ENCODE measurements around the gene LY6G5C. TPM values are rescaled to one million over a fixed set of nuclear protein-coding genes. Genes with fewer than 3 reads are reported as not detected.

LY6G5C gene
- total RNA-seq, 1 experiment from 2014 or later, result 0.62 TPM

GRCh38 chr6:31725502-31726350, 44.9 kb upstream of the LY6G5C start:
- in situ Hi-C loops (cut with HindIII; ENCODE audit: low pct_unique_long_range_greater_than_20kb, low sequenced_read_pairs) (no loop called here), intact Hi-C loops (cut with micrococcal nuclease; ENCODE audit: unreplicated experiment) (no loop called here)
- no TSS peak for BruUV-seq (replicated peaks)
- Histone ChIP-seq H3K36me3 (ENCODE audit: control insufficient read depth, insufficient read depth, low read length) (peaks cover 4% of the 10 kb centered on the region), H3K9me3 (ENCODE audit: control insufficient read depth, insufficient read depth, low read depth, low read length) (no peaks in the 10 kb centered on the region), H3K4me3 (ENCODE audit: low read depth in 2 of 2, low read length in 2 of 2) (no peak overlapping the region), H3K27me3 (ENCODE audit: control insufficient read depth, insufficient read depth, low read length) (no peaks in the 10 kb centered on the region), H3K27ac (ENCODE audit: low read length) (no peak overlapping the region), H3K4me1 (ENCODE audit: control insufficient read depth, insufficient read depth, low read length) (peaks cover 8% of the 10 kb centered on the region)
- CTCF ChIA-PET, result no interaction called here
- POLR2A ChIA-PET, result interaction anchor here (0.7 kb wide), 1 partner anchor 113 kb away, joined by 3 read pairs; no protein-coding TSS in a partner anchor
- ATAC-seq, result no peak
- DNase-seq (ENCODE audit: low read depth, low spot score), result no peak
- TF ChIP-seq REST (IDR thresholded peaks at IDR 0.05; ENCODE audit: insufficient read depth in 1 of 2, low read depth in 2 of 2, low read length in 1 of 2), result no peak
- no peak for TF ChIP-seq POLR2AphosphoS5 (IDR thresholded peaks at IDR 0.05; ENCODE audit: low read depth, low read length)
- no peak for TF ChIP-seq CTCF (IDR thresholded peaks at IDR 0.05)
- TF ChIP-seq TCF7L2 (IDR thresholded peaks at IDR 0.05; ENCODE audit: low read depth, low read length), result no peak
- TF ChIP-seq SIN3A (IDR thresholded peaks at IDR 0.05; ENCODE audit: borderline replicate concordance, insufficient read depth, low read depth, low read length), result no peak

GRCh38 chr6:31723980-31724691, 43.3 kb upstream of the LY6G5C start:
- Histone ChIP-seq H3K9me3 (ENCODE audit: control insufficient read depth, insufficient read depth, low read depth, low read length) (no peaks in the 10 kb centered on the region), H3K27me3 (ENCODE audit: control insufficient read depth, insufficient read depth, low read length) (no peaks in the 10 kb centered on the region), H3K4me1 (ENCODE audit: control insufficient read depth, insufficient read depth, low read length) (peaks cover 5% of the 10 kb centered on the region; the same call in 1 of the 2 replicates), H3K4me3 (ENCODE audit: low read depth in 2 of 2, low read length in 2 of 2) (no peak overlapping the region), H3K36me3 (ENCODE audit: control insufficient read depth, insufficient read depth, low read length) (peaks cover 3% of the 10 kb centered on the region), H3K27ac (ENCODE audit: low read length) (no peak overlapping the region)
- no peak for TF ChIP-seq REST (IDR thresholded peaks at IDR 0.05; ENCODE audit: insufficient read depth in 1 of 2, low read depth in 2 of 2, low read length in 1 of 2)
- no peak for TF ChIP-seq POLR2AphosphoS5 (IDR thresholded peaks at IDR 0.05; ENCODE audit: low read depth, low read length)
- TF ChIP-seq TCF7L2 (IDR thresholded peaks at IDR 0.05; ENCODE audit: low read depth, low read length), result no peak
- TF ChIP-seq CTCF (IDR thresholded peaks at IDR 0.05), result no peak
- no peak for TF ChIP-seq SIN3A (IDR thresholded peaks at IDR 0.05; ENCODE audit: borderline replicate concordance, insufficient read depth, low read depth, low read length)
- no peak for ATAC-seq
- intact Hi-C loops (cut with micrococcal nuclease; ENCODE audit: unreplicated experiment) (no loop called here), in situ Hi-C loops (cut with HindIII; ENCODE audit: low pct_unique_long_range_greater_than_20kb, low sequenced_read_pairs) (no loop called here)
- no peak for DNase-seq (ENCODE audit: low read depth, low spot score)
- no TSS peak for BruUV-seq (replicated peaks)
- POLR2A ChIA-PET, result interaction anchor here (0.5 kb wide), 1 partner anchor 65 kb away, joined by 4 read pairs; no protein-coding TSS in a partner anchor
- CTCF ChIA-PET, result no interaction called here

All from Panc1 (cell line).